GM12875 (cell line): ENCODE data around the gene APOA4.
"Not testable (repeated sequence)": the region's sequence is repeated elsewhere in the genome, so short reads cannot be mapped to it uniquely, and the experiment has no call there.

Source experiments
- H3K4me3 ChIP-seq: one replicate; pipeline ENCODE4 v1.5.1; 2011; ENCODE audit warnings: low read depth, low read length, control low read depth
- TF ChIP-seq, protein P1 (sequence below): IDR thresholded peaks from 2 replicates; pipeline ENCODE4 v1.5.1; 2011; ENCODE audit warnings: low read depth, mild to moderate bottlenecking, control low read depth, inconsistent platforms, low read length, moderate library complexity, borderline replicate concordance; ENCODE audit not compliant: insufficient read depth

The APOA4 gene

DNA sequence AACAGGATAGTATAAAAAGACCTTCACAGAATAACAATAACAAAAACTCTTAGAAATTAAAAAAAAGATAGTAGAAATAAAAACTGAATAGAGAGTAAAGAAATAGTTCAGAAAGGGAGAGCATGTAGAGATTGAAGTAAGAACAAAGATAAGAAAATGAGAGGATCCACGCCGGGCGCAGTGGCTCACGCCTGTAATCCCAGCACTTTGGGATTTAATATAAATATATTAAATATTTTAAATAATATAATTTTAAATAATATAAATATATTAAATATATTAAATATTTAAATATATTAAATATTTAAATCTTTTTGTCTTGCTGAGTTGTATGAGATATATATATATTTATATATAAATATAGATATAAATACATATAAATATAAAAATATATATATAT, 11.0 kb downstream of the APOA4 start:
- TF ChIP-seq, protein P1, sequence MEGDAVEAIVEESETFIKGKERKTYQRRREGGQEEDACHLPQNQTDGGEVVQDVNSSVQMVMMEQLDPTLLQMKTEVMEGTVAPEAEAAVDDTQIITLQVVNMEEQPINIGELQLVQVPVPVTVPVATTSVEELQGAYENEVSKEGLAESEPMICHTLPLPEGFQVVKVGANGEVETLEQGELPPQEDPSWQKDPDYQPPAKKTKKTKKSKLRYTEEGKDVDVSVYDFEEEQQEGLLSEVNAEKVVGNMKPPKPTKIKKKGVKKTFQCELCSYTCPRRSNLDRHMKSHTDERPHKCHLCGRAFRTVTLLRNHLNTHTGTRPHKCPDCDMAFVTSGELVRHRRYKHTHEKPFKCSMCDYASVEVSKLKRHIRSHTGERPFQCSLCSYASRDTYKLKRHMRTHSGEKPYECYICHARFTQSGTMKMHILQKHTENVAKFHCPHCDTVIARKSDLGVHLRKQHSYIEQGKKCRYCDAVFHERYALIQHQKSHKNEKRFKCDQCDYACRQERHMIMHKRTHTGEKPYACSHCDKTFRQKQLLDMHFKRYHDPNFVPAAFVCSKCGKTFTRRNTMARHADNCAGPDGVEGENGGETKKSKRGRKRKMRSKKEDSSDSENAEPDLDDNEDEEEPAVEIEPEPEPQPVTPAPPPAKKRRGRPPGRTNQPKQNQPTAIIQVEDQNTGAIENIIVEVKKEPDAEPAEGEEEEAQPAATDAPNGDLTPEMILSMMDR: no peak

DNA sequence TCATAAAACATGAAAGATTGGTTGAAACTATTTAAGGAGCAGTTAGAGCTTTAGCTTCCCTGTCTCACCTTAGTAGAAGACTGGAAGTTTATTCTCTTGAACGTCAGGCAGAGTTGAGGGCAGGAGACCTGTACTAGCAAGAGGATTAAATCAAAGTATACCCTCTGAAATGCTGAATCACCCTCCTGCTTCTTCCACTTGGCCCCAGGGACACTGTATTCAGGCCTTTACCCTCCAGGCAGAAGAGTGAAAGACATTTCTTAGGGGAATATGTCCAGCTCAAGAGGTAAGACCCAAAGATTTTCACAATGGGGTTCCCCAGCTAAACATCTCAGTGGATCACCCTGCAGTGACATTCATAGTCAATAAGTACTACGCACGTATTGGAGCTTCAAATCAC, 11.9 kb downstream of the APOA4 start:
- TF ChIP-seq, protein P1: no peak

More for the DNA sequence above, 11.0 kb downstream of the APOA4 start:
- no peak overlapping the region for H3K4me3 ChIP-seq

DNA sequence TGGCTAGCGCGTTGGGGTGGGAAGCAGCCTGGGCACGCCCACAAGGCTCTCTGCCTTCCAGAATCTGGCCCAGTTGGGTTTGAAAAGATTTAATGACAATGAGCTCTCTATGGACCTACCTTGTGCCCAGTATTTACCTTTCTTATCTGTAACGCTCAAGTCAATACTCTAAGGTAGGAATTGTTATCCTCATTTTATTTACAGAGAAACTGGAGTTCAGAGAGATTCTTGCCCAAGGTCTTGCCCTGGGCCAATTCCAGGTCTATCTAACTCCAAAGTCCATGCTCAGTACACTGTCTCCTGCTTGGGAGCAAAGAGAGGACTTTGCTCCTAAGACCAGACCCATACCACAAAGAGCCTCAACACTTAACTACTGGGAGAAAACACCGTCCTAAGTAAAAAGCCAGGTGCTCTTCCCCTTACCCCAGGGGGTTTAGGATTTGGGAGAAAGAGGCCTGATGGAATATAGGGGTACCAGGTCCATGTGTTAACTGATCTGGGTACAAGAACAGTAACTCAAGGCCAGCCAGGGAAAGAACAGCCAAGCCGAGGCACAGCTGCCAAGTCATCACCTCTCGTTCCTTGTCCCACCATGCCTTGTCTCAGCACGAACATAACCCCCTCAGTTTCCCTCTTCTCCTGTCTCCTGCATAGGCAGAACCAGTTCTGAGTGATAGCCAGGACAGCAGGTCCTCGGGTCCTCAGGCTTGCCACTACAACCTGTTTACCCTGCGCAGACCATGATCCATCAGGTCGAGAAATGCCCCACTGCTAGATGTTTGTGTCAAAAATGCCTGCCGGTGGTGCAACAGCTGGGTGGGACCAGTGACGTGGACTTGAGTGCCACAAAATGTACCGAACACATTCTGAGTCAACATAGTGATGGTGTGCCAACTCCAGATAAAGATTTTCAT, 14.6 kb downstream of the APOA4 start:
- TF ChIP-seq, protein P1: no peak
- H3K4me3 ChIP-seq: no peak overlapping the region

More for the DNA sequence above, 11.9 kb downstream of the APOA4 start:
- no peak overlapping the region for H3K4me3 ChIP-seq

DNA sequence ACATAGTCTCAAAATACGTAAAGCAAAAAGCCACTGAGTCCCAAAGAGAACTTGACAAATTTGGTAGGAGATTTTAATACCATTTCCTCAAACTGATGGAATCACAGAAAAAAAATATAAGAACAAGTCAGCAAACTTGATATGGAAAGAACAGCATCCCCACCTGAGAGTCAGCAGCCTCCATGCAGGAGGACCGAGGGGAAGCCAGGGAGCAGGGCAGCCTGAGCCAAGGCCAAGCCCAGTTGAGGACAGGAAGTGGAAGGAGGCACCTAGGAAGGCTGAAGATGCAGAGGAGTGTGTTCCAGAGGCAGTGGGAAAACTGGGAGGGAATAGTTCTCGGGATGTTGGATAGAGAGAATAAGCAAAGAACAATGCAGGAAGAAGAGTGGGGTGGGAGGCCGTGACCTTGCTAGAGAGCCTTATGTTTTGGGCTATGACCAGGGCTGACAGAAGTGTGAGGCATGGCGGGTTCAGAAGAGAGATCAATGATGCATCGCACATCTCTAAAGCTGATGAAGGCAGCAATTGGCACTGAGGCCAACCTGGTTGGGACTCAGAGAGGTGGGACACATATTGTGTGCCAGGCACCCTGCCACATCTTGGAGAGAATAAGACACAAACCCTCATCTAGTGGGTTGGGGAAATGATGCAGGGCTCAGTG, 15.4 kb downstream of the APOA4 start:
- no peak overlapping the region for H3K4me3 ChIP-seq
- TF ChIP-seq, protein P1: no peak

DNA sequence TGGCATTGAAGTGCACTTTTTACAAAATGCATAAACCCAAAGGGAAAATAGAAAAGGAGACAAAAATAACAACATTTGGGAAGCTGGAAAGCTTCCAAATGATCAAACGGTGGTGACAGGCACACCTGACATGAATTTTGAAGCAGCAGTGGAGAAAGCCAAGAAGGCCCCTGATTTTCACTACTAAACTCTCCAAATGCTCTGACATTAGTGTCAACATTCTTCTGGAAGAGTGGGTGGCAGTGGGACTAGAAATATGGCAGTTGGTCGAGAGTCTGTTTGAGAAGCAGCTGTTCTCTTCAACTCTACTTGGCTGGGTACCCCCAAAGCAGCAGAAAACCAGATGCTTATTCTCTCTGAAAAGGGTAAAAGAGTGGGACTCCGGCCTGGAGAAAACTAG, 19.1 kb downstream of the APOA4 start:
- H3K4me3 ChIP-seq: no peak overlapping the region
- TF ChIP-seq, protein P1: no peak

DNA sequence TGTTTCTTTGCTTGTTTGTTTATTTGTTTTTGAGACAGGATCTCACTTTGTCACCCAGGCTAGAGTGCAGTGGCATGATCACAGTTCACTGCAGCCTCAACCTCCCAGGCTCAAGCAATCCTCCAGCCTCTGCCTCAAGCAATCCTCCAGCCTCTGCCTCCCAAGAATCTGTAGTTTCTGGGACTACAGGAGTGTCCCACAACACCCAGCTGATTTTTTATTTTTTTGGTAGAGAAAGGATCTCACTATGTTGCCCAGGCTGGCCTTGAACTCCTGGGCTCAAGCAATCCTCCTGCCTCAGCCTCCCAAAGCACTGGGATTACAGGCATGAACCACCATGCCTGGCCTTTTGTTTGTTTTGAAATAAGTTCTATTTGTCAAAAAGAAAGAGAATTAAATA, 21.4 kb downstream of the APOA4 start:
- not testable (repeated sequence) for H3K4me3 ChIP-seq

DNA sequence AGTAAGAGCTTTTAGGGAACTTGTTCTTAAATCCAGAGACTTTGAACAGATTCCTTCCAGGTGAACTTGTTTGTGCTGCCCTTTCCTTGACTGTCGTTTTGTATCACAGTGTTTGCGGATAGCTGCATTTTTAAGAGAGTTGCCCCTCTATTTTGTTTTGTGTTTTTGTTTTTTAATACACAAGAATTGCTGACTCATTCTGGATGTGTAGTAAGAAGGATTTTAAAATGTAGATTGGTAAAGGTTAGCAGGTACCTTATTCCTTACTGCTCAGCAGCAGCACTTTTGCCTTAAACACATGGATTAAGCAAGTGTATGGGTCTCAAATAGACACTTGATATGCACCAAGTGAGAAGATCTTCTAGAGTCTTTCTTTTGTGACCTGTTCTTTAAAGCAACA, 22.5 kb downstream of the APOA4 start:
- no peak overlapping the region for H3K4me3 ChIP-seq
- TF ChIP-seq, protein P1: no peak
